ENCODE measurements around the gene AGXT. TPM values are rescaled to one million over a fixed set of nuclear protein-coding genes. Genes with fewer than 3 reads are reported as not detected.

AGXT gene
- total RNA-seq, 1 donor from 2014 or later: not detected

DNA sequence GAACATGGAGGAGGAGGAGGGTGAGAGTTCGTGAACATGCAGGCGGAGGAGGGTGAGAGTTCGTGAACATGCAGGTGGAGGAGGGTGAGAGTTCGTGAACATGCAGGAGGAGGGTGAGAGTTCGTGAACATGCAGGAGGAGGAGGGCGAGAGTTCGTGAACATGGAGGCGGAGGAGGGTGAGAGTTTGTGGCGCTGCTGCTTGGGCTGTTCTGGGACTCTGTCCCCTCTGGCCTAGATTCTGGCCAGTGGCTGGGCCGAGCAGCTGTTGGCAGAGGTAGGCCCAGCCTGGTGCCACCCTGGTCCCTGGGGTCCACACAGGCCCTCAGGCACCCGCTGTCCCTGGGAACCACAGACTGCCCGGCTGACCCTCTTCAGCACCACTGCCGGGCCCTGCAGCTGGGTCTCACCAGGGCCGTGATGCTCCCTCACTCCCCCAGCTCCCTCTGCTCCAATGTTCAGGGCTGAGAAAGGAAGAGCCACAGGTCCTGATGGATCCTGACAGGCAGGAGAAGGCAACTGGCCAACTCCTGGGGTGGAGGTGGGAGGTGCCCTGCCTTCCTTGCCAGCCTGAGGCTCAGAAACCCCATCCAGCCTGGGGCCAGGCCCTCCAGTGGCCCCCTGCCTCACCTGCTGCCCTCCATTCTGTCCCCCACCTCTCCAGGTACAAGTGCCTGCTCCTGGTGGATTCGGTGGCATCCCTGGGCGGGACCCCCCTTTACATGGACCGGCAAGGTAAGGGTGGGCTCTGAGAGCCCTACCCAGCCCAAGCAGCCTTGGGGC lies 3.9 kb downstream of the AGXT start:
- DNase-seq (ENCODE audit: low read depth): no peak
- TF ChIP-seq, protein P1, sequence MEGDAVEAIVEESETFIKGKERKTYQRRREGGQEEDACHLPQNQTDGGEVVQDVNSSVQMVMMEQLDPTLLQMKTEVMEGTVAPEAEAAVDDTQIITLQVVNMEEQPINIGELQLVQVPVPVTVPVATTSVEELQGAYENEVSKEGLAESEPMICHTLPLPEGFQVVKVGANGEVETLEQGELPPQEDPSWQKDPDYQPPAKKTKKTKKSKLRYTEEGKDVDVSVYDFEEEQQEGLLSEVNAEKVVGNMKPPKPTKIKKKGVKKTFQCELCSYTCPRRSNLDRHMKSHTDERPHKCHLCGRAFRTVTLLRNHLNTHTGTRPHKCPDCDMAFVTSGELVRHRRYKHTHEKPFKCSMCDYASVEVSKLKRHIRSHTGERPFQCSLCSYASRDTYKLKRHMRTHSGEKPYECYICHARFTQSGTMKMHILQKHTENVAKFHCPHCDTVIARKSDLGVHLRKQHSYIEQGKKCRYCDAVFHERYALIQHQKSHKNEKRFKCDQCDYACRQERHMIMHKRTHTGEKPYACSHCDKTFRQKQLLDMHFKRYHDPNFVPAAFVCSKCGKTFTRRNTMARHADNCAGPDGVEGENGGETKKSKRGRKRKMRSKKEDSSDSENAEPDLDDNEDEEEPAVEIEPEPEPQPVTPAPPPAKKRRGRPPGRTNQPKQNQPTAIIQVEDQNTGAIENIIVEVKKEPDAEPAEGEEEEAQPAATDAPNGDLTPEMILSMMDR (conservative IDR thresholded peaks at IDR 0.05; ENCODE audit: low read depth, low read length): no peak
- no peak overlapping the region for H3K4me3 ChIP-seq (ENCODE audit: low read depth, low read length)

DNA sequence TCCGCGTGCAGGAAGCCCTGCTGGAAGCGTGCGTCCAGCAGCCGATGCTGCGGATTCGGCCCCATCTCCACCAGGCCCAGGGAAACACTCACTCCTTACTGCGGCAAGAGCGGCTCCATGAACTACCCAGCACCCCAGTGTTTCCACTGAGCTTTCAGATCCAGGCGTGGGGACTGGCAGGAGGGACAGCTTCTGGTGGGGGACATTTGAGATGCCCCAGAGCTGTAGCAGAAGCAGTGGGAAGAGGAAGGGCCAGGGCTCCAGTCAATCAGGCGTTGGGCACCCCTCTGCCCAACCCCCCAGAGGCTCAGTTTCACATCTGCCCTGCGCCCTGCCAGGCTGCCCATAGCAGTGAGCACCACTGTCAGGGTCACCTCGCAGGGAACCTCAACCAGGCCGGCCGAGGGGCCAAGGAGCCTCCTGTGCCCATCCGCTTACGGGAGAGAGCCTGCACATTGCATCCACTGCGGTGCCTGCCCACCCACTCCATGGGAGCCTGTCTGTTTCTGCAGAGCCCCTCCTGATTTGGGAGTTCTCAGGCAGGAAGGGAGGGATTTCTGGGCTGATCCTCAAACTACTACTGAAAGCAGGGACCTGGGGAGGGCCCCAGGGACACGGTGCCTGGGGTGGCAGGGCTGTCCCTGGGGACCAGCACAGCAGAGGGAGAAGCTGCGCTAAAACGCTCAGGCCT lies 4.6 kb downstream of the AGXT start:
- no peak for DNase-seq (ENCODE audit: low read depth)
- H3K4me3 ChIP-seq (ENCODE audit: low read depth, low read length): no peak overlapping the region
- TF ChIP-seq, protein P1 (conservative IDR thresholded peaks at IDR 0.05; ENCODE audit: low read depth, low read length): no peak

DNA sequence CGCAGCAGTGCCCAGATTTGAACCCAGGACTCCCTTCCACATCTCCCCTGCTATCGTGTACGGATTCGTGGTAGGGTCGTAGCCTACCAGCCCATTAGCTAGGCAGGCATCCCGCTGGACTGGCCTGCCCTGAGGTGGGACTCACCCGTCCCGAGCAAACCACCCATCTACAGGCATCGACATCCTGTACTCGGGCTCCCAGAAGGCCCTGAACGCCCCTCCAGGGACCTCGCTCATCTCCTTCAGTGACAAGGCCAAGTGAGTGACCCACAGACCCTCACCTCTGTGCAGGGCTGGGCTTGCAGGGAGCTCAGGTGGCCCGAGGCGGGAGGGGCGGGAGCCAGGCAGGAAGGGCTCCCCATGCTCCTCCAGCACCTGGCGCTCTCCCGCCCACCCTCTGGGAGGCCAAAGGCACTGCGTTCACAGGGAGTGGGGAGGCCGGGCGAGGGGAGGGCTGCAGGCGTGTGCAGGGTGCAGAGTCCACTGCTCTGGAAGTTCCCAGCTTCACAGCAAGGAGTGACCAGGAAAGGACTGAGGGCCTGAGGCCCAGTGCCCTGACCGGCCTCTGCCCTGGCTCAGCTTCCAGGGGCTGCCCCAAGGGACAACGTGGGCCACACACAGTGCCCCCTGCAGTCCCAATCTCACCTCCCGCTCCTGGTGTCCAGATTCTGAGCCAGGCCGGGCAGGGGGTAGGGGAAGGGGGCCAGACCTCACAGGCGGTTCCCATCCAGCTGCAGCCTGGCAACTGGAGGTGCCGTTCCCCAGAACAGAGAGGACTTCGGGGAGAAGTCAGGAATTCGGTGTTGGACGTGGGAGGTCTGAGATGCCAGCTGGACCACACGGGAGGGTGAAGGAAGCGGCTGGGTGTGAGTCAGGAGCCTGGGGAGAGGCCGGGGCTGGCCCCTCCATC lies 5.4 kb downstream of the AGXT start:
- H3K4me3 ChIP-seq (ENCODE audit: low read depth, low read length): no peak overlapping the region
- TF ChIP-seq, protein P1 (conservative IDR thresholded peaks at IDR 0.05; ENCODE audit: low read depth, low read length): no peak
- no peak for DNase-seq (ENCODE audit: low read depth)

DNA sequence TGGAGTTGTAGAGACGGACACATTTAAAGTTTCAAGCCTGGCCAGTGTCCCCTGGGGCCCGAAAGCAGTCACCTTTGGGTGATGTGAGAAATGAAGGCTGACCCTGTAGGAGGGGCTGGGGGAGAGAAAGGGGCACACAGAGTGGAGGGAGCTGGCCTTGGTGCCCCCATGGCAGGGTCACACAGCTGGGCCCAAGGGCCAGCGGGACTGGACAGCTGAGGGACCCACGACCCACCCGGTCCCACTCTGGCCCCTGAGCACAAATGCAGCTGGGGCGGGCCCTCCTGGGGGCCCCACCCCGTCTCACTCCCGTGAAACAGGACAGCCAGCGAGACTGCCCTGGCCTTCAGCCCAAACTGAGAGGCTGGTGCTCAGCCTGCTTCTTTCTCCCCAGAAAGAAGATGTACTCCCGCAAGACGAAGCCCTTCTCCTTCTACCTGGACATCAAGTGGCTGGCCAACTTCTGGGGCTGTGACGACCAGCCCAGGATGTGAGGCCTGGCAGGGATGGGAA lies 6.1 kb downstream of the AGXT start:
- TF ChIP-seq, protein P1 (conservative IDR thresholded peaks at IDR 0.05; ENCODE audit: low read depth, low read length): no peak
- H3K4me3 ChIP-seq (ENCODE audit: low read depth, low read length): no peak overlapping the region
- no peak for DNase-seq (ENCODE audit: low read depth)

DNA sequence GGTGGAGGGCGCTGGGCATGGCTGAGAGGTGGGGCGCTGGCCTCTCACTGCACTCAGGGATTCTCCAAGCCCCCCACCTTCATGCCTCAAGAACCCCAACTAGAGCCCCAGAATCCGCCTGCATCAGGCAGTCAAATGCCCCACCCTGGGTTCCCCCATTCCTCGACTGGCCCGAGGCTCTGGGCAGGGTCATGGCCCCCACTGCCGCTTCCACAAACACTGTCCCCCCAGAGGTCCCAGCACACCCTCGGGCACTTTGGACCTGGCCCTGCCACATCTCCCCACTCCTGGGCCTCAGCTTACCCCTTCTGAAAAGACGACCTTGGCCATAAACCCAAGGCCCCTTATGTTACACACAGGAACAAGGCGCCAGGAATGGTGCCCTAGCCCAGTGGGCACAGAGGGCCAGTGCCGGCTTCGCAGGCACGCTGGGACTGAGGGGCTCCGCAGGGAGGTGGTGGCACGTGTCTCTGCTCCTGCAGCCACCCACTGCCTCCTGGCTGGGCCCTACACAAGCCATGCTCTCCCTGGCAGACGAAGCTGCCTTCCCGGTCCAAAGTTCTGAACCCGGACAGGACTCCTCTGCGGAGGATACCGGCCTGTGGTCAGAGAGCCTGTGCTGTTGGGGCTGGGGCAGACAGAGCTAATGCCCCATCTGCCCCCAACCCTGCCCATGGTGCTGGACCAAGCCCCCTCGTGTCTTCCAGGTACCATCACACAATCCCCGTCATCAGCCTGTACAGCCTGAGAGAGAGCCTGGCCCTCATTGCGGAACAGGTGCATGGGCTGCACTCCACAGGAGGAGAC lies 6.8 kb downstream of the AGXT start:
- TF ChIP-seq, protein P1 (conservative IDR thresholded peaks at IDR 0.05; ENCODE audit: low read depth, low read length): no peak
- no peak for DNase-seq (ENCODE audit: low read depth)

DNA sequence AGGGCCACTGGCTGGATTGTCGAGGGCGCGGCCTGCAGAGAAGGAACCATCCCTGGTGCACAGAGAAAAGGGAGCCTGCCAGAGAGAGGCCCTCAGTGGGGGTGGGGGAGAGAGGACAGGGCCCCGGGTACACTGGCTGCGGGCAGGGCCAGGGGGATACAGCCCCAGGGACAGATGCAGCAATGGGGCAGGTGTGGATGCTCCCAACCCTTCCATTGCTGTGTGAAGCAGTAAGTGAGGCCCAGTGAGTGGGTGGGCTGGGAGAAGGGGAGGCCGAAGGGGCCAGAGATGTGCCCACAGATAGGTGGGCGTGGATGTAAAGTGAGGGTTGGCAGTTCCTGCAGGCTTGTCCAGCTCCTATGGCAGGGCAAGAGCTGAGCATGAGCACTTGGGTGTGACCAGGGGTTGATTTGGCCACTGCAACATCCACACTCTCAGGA lies 7.4 kb downstream of the AGXT start:
- TF ChIP-seq, protein P1 (conservative IDR thresholded peaks at IDR 0.05; ENCODE audit: low read depth, low read length): no peak
- DNase-seq (ENCODE audit: low read depth): no peak
- H3K4me3 ChIP-seq (ENCODE audit: low read depth, low read length): no peak overlapping the region

More for the DNA sequence above, 6.8 kb downstream of the AGXT start:
- no peak overlapping the region for H3K4me3 ChIP-seq (ENCODE audit: low read depth, low read length)

Measured in epithelial cell of proximal tubule (primary cell).